Gastroesophageal sphincter (tissue), 3 donors: ENCODE measurements around the gene RAB7B.

Experiments
- CTCF ChIP-seq, 4 experiments: fragments of 200-600 bp in 2 of 4; fragments of 450-650 bp in 2 of 4; sonication (generic) in 1 of 4; IDR thresholded peaks; one replicate each; pipeline ENCODE4 v1.5.1; 2017 to 2019; ENCODE audit warnings: antibody characterized with exemption in 4 of 4, mild to moderate bottlenecking in 2 of 4, moderate library complexity in 2 of 4
- EP300 ChIP-seq: sonication (generic); formaldehyde crosslinking; IDR thresholded peaks from one replicate; pipeline ENCODE4 v1.6.1; 2017; ENCODE audit warnings: antibody characterized with exemption, mild to moderate bottlenecking
- POLR2A ChIP-seq, 2 donors: fragments of 450-650 bp; IDR thresholded peaks; one replicate each; pipeline ENCODE4 v1.6.1; 2017; ENCODE audit warnings: antibody characterized with exemption in 2 of 2, mild to moderate bottlenecking in 2 of 2, moderate library complexity in 1 of 2
- POLR2AphosphoS5 ChIP-seq: sonication (generic); formaldehyde crosslinking; IDR thresholded peaks from one replicate; pipeline ENCODE4 v1.6.1; 2017; ENCODE audit warnings: antibody characterized with exemption

GRCh38 chr1:206032380-206033140, 29.4 kb upstream of the RAB7B start:
- TF ChIP-seq CTCF (IDR thresholded peaks at IDR 0.05): no peak
- no peak for TF ChIP-seq EP300
- TF ChIP-seq POLR2A (IDR thresholded peaks at IDR 0.05): no peak
- TF ChIP-seq POLR2AphosphoS5: no peak
